ENCODE results near the gene AP3S2. TPM values are rescaled to one million over a fixed set of nuclear protein-coding genes. Genes with fewer than 3 reads are reported as not detected.
"Not testable (repeated sequence)": the region's sequence is repeated elsewhere in the genome, so short reads cannot be mapped to it uniquely, and the experiment has no call there.

AP3S2 gene
- polyA plus RNA-seq, 1 donor, result 25.4 TPM

DNA sequence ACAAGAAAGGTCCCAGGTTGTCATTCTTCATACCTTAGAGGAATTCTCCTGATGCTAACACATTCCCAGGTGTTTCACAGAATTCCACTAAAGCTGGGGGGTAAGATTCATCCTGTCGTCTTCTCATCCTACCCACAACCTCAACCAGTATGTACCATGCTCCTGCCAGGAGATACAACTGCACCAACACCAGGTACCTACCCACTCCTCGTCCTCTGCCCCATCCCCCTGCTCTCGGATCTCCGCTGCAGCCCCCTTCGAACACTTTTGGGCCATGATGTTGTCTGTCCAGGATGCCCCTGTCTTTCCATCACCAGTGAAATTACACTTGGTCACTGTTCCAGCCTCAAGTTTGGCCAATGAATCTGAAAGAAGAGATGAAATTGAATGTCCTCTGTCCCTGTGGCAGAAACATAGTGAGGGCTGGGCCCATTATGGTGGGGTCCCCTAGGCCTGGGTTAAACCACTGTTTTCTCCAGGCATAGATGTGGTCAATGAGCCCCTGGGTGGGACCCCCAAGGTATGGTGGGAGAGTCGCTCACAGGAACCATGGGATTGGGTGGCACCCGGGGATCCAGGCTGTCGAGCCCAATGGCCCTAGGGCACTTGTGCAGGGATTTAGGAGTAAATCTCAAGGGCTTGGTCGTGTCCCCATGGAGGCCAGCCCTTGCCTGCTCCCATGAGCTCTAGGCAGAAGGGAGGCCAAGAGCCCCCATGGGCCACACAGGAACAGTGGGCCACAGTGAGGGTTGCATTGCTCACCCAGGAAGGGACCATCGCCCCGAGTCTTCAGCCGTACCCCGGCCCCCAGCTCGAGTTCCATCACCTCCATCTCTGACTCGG, 9.4 kb upstream of the AP3S2 start:
- DNase-seq (ENCODE audit: low read depth), result no peak

- DNase-seq (ENCODE audit: low read depth), result no peak
Observed at GRCh38 chr15:89900849-89901248, 7.1 kb upstream of the AP3S2 start.

DNA sequence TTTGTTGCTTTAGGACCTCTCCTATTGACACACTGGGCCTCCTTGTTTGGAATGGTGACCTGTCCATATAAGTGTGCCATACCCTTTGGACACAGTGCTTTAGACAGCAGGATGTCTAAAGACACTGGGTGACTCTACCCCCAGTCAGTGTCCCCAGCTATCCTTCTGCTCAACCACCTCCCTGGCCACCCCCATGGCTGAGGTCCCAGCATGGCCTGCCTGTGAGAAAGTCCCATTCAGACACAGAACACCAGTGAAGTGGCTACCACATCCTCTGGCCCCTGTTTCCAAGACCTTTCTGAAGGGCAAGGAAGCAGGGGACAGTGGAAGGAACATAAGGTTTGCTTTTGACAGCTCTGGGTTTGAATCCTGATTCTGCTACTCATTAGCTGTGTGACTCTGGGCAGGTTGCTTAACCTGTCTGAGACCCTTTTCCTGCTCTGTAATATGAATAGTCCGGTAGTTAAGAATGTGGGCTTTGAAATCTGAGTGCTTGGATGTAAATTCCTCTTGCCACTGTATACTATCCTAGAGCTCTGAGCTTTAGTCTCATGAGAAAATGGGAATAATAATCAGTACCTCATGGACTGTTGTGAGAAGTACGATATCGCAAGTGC, 6.3 kb upstream of the AP3S2 start:
- no peak for DNase-seq (ENCODE audit: low read depth)

DNA sequence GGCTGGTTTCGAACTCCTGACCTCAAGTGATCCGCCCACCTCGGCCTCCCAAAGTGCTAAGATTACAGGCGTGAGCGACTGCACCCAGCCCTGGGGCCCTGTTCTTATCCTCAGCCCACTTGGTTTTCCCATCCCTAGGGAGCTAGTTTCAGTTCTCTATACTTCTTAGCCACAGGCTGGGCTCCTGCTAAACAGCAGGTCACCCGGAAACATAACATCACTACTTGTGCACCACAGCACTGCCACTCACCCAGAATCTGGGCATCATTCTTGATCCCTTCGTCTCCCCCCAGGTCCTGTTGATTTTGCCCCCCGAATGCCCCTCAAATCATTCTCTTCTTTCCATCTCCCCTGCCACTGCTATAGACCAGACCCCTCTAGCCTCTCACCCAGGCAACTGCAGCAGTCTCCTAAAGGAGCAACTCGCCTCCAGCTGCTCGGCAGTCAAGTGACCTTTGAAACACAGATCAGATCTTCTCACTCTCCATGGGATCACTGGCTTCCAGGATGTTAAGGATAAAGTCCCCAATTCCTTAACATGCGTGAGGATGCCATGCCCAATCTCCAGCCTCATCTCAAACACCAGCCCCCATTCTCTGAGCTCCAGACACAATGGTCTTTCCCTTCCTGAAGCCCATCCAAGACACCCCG, 5.6 kb upstream of the AP3S2 start:
- DNase-seq (ENCODE audit: low read depth), result no peak

- DNase-seq (ENCODE audit: low read depth), result no peak
Observed at GRCh38 chr15:89898614-89899294, 5.0 kb upstream of the AP3S2 start.

GRCh38 chr15:89898146-89898545, 4.4 kb upstream of the AP3S2 start:
- no peak for DNase-seq (ENCODE audit: low read depth)

- no peak for DNase-seq (ENCODE audit: low read depth)
Observed at GRCh38 chr15:89893027-89893426, 767 bp downstream of the AP3S2 start.

DNA sequence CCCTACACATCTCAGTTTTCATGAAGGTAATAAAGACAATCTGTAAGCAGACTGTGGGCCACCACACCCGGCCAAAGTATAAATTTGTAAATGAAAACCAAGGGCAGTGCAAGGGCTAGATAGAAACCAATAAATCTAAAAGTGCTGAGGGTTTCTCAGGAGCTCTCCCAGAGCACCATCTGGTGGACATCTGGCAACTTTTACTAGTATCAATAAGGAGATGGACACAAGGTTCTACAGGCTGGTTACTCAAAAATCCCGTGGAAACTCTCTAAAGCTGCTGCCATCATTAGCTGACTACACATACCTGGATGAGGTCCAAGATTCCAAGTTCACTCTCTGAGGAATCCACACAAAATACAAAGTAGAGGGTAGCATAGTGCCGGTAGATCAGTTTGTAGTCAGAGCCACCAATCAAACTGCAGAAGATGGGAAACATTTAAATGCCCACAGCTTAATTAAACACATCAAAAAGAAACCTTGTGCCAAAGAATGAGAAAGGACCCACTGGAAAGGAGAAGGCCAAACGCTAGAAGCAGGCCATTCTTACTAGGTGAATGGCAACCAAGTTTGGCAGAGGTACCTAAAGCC, 5.5 kb downstream of the AP3S2 start:
- DNase-seq (ENCODE audit: low read depth), result no peak

DNA sequence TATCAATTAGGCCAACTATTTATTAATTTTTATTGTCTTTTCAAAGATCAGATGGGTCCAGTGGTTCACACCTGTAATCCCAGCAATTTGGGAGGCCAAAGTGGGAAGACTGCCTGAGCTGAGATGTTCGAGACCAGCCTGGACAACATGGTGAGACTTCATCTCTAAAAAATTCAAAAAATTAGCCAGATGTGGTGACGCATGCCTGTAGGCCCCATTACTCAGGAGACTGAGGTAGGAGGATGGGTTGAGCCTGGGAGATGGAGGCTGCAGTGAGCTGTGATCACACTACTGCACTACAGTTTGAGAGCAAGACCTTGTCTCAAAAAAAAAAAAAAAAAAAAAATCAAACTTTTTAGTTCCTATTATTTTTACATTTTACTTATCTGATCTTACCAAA, 8.2 kb downstream of the AP3S2 start:
- DNase-seq (ENCODE audit: low read depth), result no peak

- not testable (repeated sequence) for DNase-seq (ENCODE audit: low read depth)
Observed at GRCh38 chr15:89885179-89885578, 8.6 kb downstream of the AP3S2 start.

- no peak for DNase-seq (ENCODE audit: low read depth)
Observed at GRCh38 chr15:89883518-89883917, 10.3 kb downstream of the AP3S2 start.

DNA sequence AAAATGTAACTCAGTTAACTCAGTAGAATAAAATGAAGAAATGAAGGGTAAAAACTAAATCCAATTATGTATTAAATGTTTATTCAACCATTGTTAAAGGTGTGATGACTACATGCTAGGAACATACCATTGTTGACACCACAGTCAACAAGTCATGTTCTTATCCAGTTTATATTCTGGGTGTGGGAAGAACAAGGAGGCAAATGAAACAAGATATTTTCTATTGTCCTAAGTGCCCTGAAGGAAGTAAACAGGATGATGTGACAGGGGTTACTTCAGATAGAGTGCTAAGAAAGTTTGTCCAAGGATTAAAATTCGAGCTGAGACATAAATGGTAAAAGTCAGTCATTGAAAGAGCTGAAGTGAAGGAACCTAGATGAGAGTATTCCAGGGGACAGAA, 13.1 kb downstream of the AP3S2 start:
- DNase-seq (ENCODE audit: low read depth), result no peak

DNA sequence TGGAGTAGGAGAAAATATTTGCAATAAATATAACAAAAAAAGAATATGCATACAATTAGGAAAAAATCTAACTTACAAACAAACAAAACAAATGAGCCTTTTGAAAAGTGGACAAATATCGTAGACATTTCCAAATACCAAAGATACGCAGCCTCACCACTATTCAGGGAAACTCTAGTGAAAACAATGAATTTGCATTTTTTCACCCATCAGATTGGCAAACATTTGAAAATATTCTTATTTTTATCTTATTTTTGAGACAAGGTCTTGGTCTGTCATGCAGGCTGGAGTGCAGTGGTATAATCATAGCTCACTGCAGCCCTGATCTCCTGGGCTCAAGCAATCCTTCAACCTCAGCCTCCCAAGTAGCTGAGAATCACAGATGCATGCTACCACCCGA, 15.5 kb downstream of the AP3S2 start:
- no peak for DNase-seq (ENCODE audit: low read depth)

DNA sequence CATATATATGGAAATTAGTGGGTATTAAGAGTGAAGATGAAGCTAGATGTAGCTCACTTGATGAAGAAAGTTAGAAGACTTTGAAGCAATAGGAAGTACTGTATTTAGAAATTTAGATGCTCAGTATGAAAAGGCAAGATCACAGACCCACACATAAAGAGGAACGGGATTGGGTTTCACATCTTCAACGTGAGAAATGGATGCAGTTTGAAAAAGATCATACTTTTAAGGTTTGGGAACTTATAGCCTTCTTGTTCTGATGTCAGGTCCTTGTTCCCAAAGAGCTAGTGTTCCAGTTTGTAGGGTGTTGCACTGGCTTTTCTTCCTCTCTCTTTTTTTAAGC, 16.7 kb downstream of the AP3S2 start:
- DNase-seq (ENCODE audit: low read depth), result no peak

DNA sequence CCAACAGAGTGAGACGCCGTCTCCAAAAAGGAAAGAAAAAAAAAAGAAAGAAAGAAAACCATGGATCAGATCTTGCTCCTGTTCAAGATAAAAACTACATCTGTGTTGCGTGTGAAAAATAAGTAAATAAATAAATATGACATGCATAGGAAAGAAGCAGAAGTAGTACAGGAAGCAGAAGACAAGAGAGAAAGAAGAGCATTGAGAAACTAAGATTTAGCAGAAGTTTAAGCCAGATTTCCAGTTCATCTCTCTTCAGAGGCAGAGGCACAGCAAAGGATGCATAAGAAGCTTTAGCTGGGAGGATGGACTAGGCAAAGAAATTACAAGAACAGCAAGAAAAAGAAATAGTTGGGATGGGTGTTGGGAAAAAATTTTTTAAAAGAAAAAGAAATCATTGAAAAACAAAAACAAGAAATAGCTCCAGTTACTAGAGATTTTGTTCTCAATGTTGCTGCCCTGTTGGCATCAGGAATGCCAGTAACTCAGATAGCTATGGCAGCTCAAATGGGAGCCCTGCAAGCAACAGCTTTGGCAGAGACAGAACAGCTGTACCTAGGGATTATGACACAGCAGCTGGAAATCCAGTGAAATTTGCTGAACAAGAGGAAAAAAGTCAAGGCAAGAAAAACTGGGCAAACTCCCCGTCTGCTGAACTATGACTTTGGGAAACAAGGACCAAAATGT, 17.3 kb downstream of the AP3S2 start:
- no peak for DNase-seq (ENCODE audit: low read depth)

GRCh38 chr15:89875741-89876140, 18.1 kb downstream of the AP3S2 start:
- DNase-seq (ENCODE audit: low read depth), result no peak

GRCh38 chr15:89874926-89875564, 18.7 kb downstream of the AP3S2 start:
- no peak for DNase-seq (ENCODE audit: low read depth)

DNA sequence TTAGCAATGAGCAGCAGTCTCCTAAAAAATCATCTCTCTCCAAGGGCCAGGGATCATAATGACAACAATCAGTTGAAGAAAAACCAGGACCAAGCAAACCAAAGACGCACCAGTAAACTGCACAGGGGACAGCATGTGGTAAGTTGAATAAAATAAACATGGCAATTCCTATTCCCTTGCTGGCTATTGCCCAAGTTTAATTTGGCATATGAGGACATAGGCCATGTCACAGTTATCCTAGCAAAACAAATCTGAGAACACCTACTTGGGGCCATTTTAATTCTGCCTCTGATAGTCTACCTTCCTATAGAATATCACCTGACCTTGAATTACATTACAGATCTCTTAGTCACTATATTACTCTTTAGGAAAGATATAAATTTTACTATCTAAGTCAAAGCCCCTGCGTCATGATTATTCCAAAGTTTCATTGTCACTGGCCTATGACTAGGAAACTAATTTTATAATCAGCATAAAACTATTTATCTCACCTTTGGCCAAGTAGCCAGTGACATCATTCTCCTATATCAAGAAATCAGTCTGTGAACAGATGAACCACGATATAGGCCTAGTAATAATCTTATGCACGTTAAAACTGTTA, 23.0 kb downstream of the AP3S2 start:
- DNase-seq (ENCODE audit: low read depth), result no peak

DNA sequence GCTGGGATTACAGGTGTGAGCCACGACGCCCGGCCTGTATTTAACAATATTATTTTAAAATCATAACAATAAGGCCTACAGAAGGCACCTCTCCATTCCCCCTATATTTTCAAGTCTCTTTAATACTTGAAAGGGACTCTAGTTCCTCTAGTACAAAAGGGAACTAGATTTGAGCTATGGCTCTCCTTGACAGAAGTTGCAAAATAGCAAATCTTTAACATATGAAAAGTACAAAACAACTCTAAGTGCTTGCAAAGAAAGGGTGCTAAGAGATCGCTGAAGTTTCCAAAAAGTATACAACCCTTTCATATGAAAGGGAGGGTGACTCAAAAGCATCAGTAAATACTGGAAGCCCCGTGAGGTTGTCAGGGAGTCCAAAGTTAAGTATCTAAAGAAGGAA, 23.8 kb downstream of the AP3S2 start:
- DNase-seq (ENCODE audit: low read depth), result no peak

- DNase-seq (ENCODE audit: low read depth), result not testable (repeated sequence)
Observed at GRCh38 chr15:89869490-89869889, 24.3 kb downstream of the AP3S2 start.

All from forelimb muscle (tissue), 1 donor.